ENCODE data around the gene CXCR1. TPM values are rescaled to one million over a fixed set of nuclear protein-coding genes. Genes with fewer than 3 reads are reported as not detected.
"Not testable (repeated sequence)": the region's sequence is repeated elsewhere in the genome, so short reads cannot be mapped to it uniquely, and the experiment has no call there.

CXCR1 gene
- total RNA-seq, 1 experiment from 2014 or later: not detected

- no peak for DNase-seq (ENCODE audit: low read depth, low spot score)
- in situ Hi-C loops (cut with HindIII; ENCODE audit: low pct_unique_long_range_greater_than_20kb, low sequenced_read_pairs): no loop called here
Measured at GRCh38 chr2:218128781-218129457, 37.8 kb downstream of the CXCR1 start.

GRCh38 chr2:218127929-218128455, 38.8 kb downstream of the CXCR1 start:
- no peak for DNase-seq (ENCODE audit: low read depth, low spot score)
- in situ Hi-C loops (cut with HindIII; ENCODE audit: low pct_unique_long_range_greater_than_20kb, low sequenced_read_pairs): no loop called here

- in situ Hi-C loops (cut with HindIII; ENCODE audit: low pct_unique_long_range_greater_than_20kb, low sequenced_read_pairs): no loop called here
- DNase-seq (ENCODE audit: low read depth, low spot score): no peak
Measured at GRCh38 chr2:218125626-218126080, 41.1 kb downstream of the CXCR1 start, which contains the start of gene CXCR2. Gene CXCR2, plus strand, starts transcription at chr2:218126028. Its CDS starts 8,774 bp downstream, at chr2:218134802.

GRCh38 chr2:218125095-218125494, 41.7 kb downstream of the CXCR1 start:
- DNase-seq (ENCODE audit: low read depth, low spot score): no peak
- in situ Hi-C loops (cut with HindIII; ENCODE audit: low pct_unique_long_range_greater_than_20kb, low sequenced_read_pairs): no loop called here

- DNase-seq (ENCODE audit: low read depth, low spot score): no peak
- in situ Hi-C loops (cut with HindIII; ENCODE audit: low pct_unique_long_range_greater_than_20kb, low sequenced_read_pairs): no loop called here
Measured at GRCh38 chr2:218123986-218124385, 42.8 kb downstream of the CXCR1 start.

- DNase-seq (ENCODE audit: low read depth, low spot score); in situ Hi-C loops (cut with HindIII; ENCODE audit: low pct_unique_long_range_greater_than_20kb, low sequenced_read_pairs): not testable (repeated sequence)
Measured at GRCh38 chr2:218122286-218122685, 44.5 kb downstream of the CXCR1 start.

GRCh38 chr2:218121789-218122188, 45.0 kb downstream of the CXCR1 start:
- DNase-seq (ENCODE audit: low read depth, low spot score); in situ Hi-C loops (cut with HindIII; ENCODE audit: low pct_unique_long_range_greater_than_20kb, low sequenced_read_pairs): not testable (repeated sequence)

Other genes with a start within 250 kb of the CXCR1 start
- gene TNS1, start 164.0 kb downstream of the CXCR1 start, total RNA-seq (2014; rRNA removed; shearing (Covaris generic)): 1.8 and 2.2 TPM in 2 replicates
- not detected in 2 replicates for gene RUFY4, start 97.7 kb downstream of the CXCR1 start, total RNA-seq (2014; rRNA removed; shearing (Covaris generic))
- not detected in 2 replicates for gene CXCR2, start 40.9 kb downstream of the CXCR1 start, total RNA-seq (2014; rRNA removed; shearing (Covaris generic))
- 196 and 198 TPM in 2 replicates for gene ARPC2, start 50.2 kb upstream of the CXCR1 start, total RNA-seq (2014; rRNA removed; shearing (Covaris generic))
- gene GPBAR1, start 94.1 kb upstream of the CXCR1 start, total RNA-seq (2014; rRNA removed; shearing (Covaris generic)): not detected in 2 replicates
- gene AAMP, start 103.2 kb upstream of the CXCR1 start, total RNA-seq (2014; rRNA removed; shearing (Covaris generic)): 138 and 153 TPM in 2 replicates
- 25.5 and 27.1 TPM in 2 replicates for gene PNKD, start 103.6 kb upstream of the CXCR1 start, total RNA-seq (2014; rRNA removed; shearing (Covaris generic))
- gene TMBIM1, start 125.5 kb upstream of the CXCR1 start, total RNA-seq (2014; rRNA removed; shearing (Covaris generic)): 85.8 and 87.7 TPM in 2 replicates
- not detected in 2 replicates for gene CATIP, start 189.9 kb upstream of the CXCR1 start, total RNA-seq (2014; rRNA removed; shearing (Covaris generic))
- gene SLC11A1, start 215.3 kb upstream of the CXCR1 start, total RNA-seq (2014; rRNA removed; shearing (Covaris generic)): 0.11 TPM in 1 of 2 replicates, not detected in the other
- gene CTDSP1, start 232.9 kb upstream of the CXCR1 start, total RNA-seq (2014; rRNA removed; shearing (Covaris generic)): 26.9 and 29.6 TPM in 2 replicates